HEK293 (cell line): Measurements from ENCODE around the gene PHLDB3.

Experiments
- ATF2 ChIP-seq: fragments of 450-650 bp; formaldehyde crosslinking; IDR thresholded peaks from 2 replicates; pipeline ENCODE4 v1.5.1; 2016; ENCODE audit warnings: missing biosample characterization, missing genetic modification characterization, low read depth
- ELK4 ChIP-seq: IDR thresholded peaks from 2 replicates; pipeline ENCODE4 v1.6.1; 2011; ENCODE audit warnings: mild to moderate bottlenecking, low read depth, low read length, borderline replicate concordance
- GFI1B ChIP-seq: fragments of 450-650 bp; formaldehyde crosslinking; IDR thresholded peaks from 2 replicates; pipeline ENCODE4 v1.5.1; 2016; ENCODE audit warnings: missing biosample characterization, missing genetic modification characterization
- HOXD13 ChIP-seq: sonication (generic); formaldehyde crosslinking; IDR thresholded peaks from 2 replicates; pipeline ENCODE4 v1.8.0; 2022; ENCODE audit warnings: missing genetic modification reagents, borderline replicate concordance
- KLF7 ChIP-seq: fragments of 450-650 bp; formaldehyde crosslinking; IDR thresholded peaks from 2 replicates; pipeline ENCODE4 v1.5.1; 2016; ENCODE audit warnings: missing biosample characterization, missing genetic modification characterization, borderline replicate concordance
- KLF9 ChIP-seq: fragments of 450-650 bp; formaldehyde crosslinking; IDR thresholded peaks from 2 replicates; pipeline ENCODE4 v1.5.1; 2016; ENCODE audit warnings: missing biosample characterization, missing genetic modification characterization, low read depth
- MEIS1 ChIP-seq: sonication (generic); formaldehyde crosslinking; IDR thresholded peaks from 2 replicates; pipeline ENCODE4 v1.8.1; 2022; ENCODE audit warnings: missing genetic modification reagents, mild to moderate bottlenecking, borderline replicate concordance
- PATZ1 ChIP-seq: fragments of 450-650 bp; formaldehyde crosslinking; IDR thresholded peaks from 2 replicates; pipeline ENCODE4 v1.5.1; 2016; ENCODE audit warnings: missing biosample characterization, missing genetic modification characterization
- PRDM2 ChIP-seq: fragments of 450-650 bp; formaldehyde crosslinking; IDR thresholded peaks from 2 replicates; pipeline ENCODE4 v1.5.1; 2016; ENCODE audit warnings: missing biosample characterization, missing genetic modification characterization, borderline replicate concordance
- REPIN1 ChIP-seq: fragments of 450-650 bp; formaldehyde crosslinking; IDR thresholded peaks from 2 replicates; pipeline ENCODE4 v1.5.1; 2017; ENCODE audit warnings: missing biosample characterization, missing genetic modification characterization, low read depth
- ZFP3 ChIP-seq: fragments of 450-650 bp; formaldehyde crosslinking; IDR thresholded peaks from 2 replicates; pipeline ENCODE4 v1.5.1; 2016; ENCODE audit warnings: low read depth, missing biosample characterization, missing genetic modification characterization
- ZFP37 ChIP-seq: fragments of 450-650 bp; formaldehyde crosslinking; IDR thresholded peaks from 2 replicates; pipeline ENCODE4 v1.5.1; 2016; ENCODE audit warnings: missing biosample characterization, missing genetic modification characterization
- ZNF112 ChIP-seq: fragments of 450-650 bp; formaldehyde crosslinking; IDR thresholded peaks from 2 replicates; pipeline ENCODE4 v1.5.0; 2017; ENCODE audit warnings: missing biosample characterization, missing genetic modification characterization
- ZNF138 ChIP-seq: fragments of 450-650 bp; formaldehyde crosslinking; IDR thresholded peaks from 2 replicates; pipeline ENCODE4 v1.5.1; 2016; ENCODE audit warnings: missing biosample characterization, missing genetic modification characterization, borderline replicate concordance
- ZNF155 ChIP-seq: fragments of 450-650 bp; formaldehyde crosslinking; IDR thresholded peaks from 2 replicates; pipeline ENCODE4 v1.5.1; 2016; ENCODE audit warnings: missing biosample characterization, missing genetic modification characterization
- ZNF19 ChIP-seq: fragments of 450-650 bp; formaldehyde crosslinking; IDR thresholded peaks from 2 replicates; pipeline ENCODE4; 2016; ENCODE audit warnings: missing biosample characterization, missing genetic modification characterization, low read depth
- ZNF202 ChIP-seq: fragments of 450-650 bp; formaldehyde crosslinking; IDR thresholded peaks from 2 replicates; pipeline ENCODE4 v1.5.1; 2016; ENCODE audit warnings: missing biosample characterization, missing genetic modification characterization, borderline replicate concordance
- ZNF248 ChIP-seq: fragments of 450-650 bp; formaldehyde crosslinking; IDR thresholded peaks from 2 replicates; pipeline ENCODE4 v1.5.1; 2017; ENCODE audit warnings: missing biosample characterization, missing genetic modification characterization
- ZNF335 ChIP-seq: fragments of 450-650 bp; formaldehyde crosslinking; conservative IDR thresholded peaks from 2 replicates; pipeline ENCODE4 v1.5.1; 2016; ENCODE audit warnings: missing biosample characterization, missing genetic modification characterization
- ZNF350 ChIP-seq: fragments of 450-650 bp; formaldehyde crosslinking; IDR thresholded peaks from 2 replicates; pipeline ENCODE4 v1.5.0; 2017; ENCODE audit warnings: missing biosample characterization, mild to moderate bottlenecking, missing genetic modification characterization
- ZNF366 ChIP-seq: fragments of 450-650 bp; formaldehyde crosslinking; conservative IDR thresholded peaks from 2 replicates; pipeline ENCODE4 v1.5.1; 2016; ENCODE audit warnings: missing biosample characterization, missing genetic modification characterization
- ZNF391 ChIP-seq: fragments of 450-650 bp; formaldehyde crosslinking; IDR thresholded peaks from 2 replicates; pipeline ENCODE4 v1.5.1; 2016; ENCODE audit warnings: low read depth, missing biosample characterization, missing genetic modification characterization, borderline replicate concordance
- ZNF423 ChIP-seq: fragments of 450-650 bp; formaldehyde crosslinking; IDR thresholded peaks from 2 replicates; pipeline ENCODE4 v1.5.1; 2016; ENCODE audit warnings: missing biosample characterization, missing genetic modification characterization
- ZNF433 ChIP-seq: fragments of 450-650 bp; formaldehyde crosslinking; IDR thresholded peaks from 2 replicates; pipeline ENCODE4 v1.5.1; 2016; ENCODE audit warnings: missing biosample characterization, missing genetic modification characterization, low read depth
- ZNF560 ChIP-seq: fragments of 450-650 bp; formaldehyde crosslinking; IDR thresholded peaks from 2 replicates; pipeline ENCODE4 v1.5.1; 2017; ENCODE audit warnings: missing biosample characterization, missing genetic modification characterization, borderline replicate concordance
- ZNF580 ChIP-seq: fragments of 450-650 bp; formaldehyde crosslinking; IDR thresholded peaks from 2 replicates; pipeline ENCODE4 v1.5.1; 2016; ENCODE audit warnings: missing biosample characterization, missing genetic modification characterization
- ZNF596 ChIP-seq: fragments of 450-650 bp; IDR thresholded peaks from 2 replicates; pipeline ENCODE4 v1.5.0; 2018; ENCODE audit warnings: missing biosample characterization, mild to moderate bottlenecking, missing genetic modification characterization, moderate library complexity
- ZNF654 ChIP-seq: fragments of 450-650 bp; formaldehyde crosslinking; IDR thresholded peaks from 2 replicates; pipeline ENCODE4 v1.5.1; 2016; ENCODE audit warnings: low read depth, missing biosample characterization, missing genetic modification characterization
- ZNF677 ChIP-seq: fragments of 450-650 bp; IDR thresholded peaks from 2 replicates; pipeline ENCODE4 v1.5.0; 2018; ENCODE audit warnings: missing biosample characterization, mild to moderate bottlenecking, missing genetic modification characterization, moderate library complexity
- ZSCAN23 ChIP-seq: fragments of 450-650 bp; formaldehyde crosslinking; IDR thresholded peaks from 2 replicates; pipeline ENCODE4 v1.5.1; 2016; ENCODE audit warnings: missing biosample characterization, missing genetic modification characterization

The PHLDB3 gene

GRCh38 chr19:43532962-43533545 lies 28.5 kb upstream of the PHLDB3 start, which contains the start of gene ZNF575 (continued):
- TF ChIP-seq HOXD13 (CRISPR knock-in tag) (no peak), ZFP37 (tag by site-specific recombination) (no peak), REPIN1 (tag by site-specific recombination) (no peak), GFI1B (tag by site-specific recombination) (peak; percentile 57; the same call in 1 of the 2 replicates), ZNF19 (no peak), PRDM2 (tag by site-specific recombination) (no peak), ZNF580 (tag by site-specific recombination) (peak; percentile 60; the same call in 1 of the 2 replicates), ATF2 (tag by site-specific recombination) (no peak), ZFP3 (no peak), ELK4 (no peak), ZNF138 (no peak), ZNF654 (tag by site-specific recombination) (no peak), ZNF366 (tag by site-specific recombination) (peak; percentile 91), ZNF560 (tag by site-specific recombination) (no peak), MEIS1 (CRISPR knock-in tag) (no peak), ZNF335 (tag by site-specific recombination) (peak; percentile 56; the same call in 1 of the 2 replicates), ZNF433 (no peak), KLF9 (tag by site-specific recombination) (peak; percentile 51; the same call in 1 of the 2 replicates), ZNF423 (tag by site-specific recombination) (no peak), ZNF155 (no peak), ZNF248 (tag by site-specific recombination) (no peak), ZNF677 (tag by site-specific recombination) (no peak), PATZ1 (tag by site-specific recombination) (peak; percentile 92), ZSCAN23 (no peak), ZNF112 (tag by site-specific recombination) (no peak), ZNF391 (tag by site-specific recombination) (0 out of 2 replicates have a peak, but pooled peaks have one; percentile 37), ZNF350 (tag by site-specific recombination) (no peak), KLF7 (no peak), ZNF202 (no peak), ZNF596 (tag by site-specific recombination) (no peak)
